IMR-90 (cell line): ENCODE measurements around the gene ZBTB39. TPM values are rescaled to one million over a fixed set of nuclear protein-coding genes. Genes with fewer than 3 reads are reported as not detected.

Experiments used
- ATAC-seq: fragments of 200-7000 bp; cut with Tn5 transposase; 2 replicates; pipeline ENCODE4 v1.9.1; 2020; ENCODE audit warnings: low read depth, mild to moderate bottlenecking, moderate library complexity
- BruUV-seq: library from RNA; stranded (reverse); fragments of 400-500 nt; replicated peaks from 2 replicates; lab custom pipeline; 2021; lab: Mats Ljungman, UMichigan
- CTCF ChIA-PET: fragments of 300-600 bp; formaldehyde crosslinking; extraction: SDS; loops from one replicate; lab custom pipeline; 2021; ENCODE audit warnings: antibody characterized with exemption; lab: Yijun Ruan, JAX
- POLR2A ChIA-PET: fragments of 300-600 bp; sonication (Branson Sonifier 250); formaldehyde crosslinking; loops from one replicate; lab custom pipeline; 2022; ENCODE audit warnings: antibody characterized with exemption; ENCODE audit not compliant: unreplicated experiment; lab: Charles Lee
- DNase-seq: peaks from one replicate; pipeline ENCODE4 v3.0.0; 2013
- H2AFZ ChIP-seq: replicated peaks from 2 replicates; pipeline ENCODE3; 2013; ENCODE audit warnings: low read length, mild to moderate bottlenecking; ENCODE audit not compliant: poor library complexity
- H2AK5ac ChIP-seq: 2 replicates; pipeline ENCODE4 v1.6.1; 2013; ENCODE audit warnings: low read depth, low read length, inconsistent platforms
- H2AK9ac ChIP-seq: replicated peaks from 2 replicates; pipeline ENCODE3; 2013; ENCODE audit warnings: mild to moderate bottlenecking, low read depth, low read length, moderate library complexity; ENCODE audit not compliant: poor library complexity
- H2BK120ac ChIP-seq: 2 replicates; pipeline ENCODE4 v1.6.1; 2013; ENCODE audit warnings: low read depth, low read length, inconsistent platforms
- H2BK15ac ChIP-seq: 3 replicates; pipeline ENCODE4 v1.6.1; 2013; ENCODE audit warnings: low read depth, low read length, inconsistent platforms
- H2BK20ac ChIP-seq: 2 replicates; pipeline ENCODE4 v1.6.1; 2013; ENCODE audit warnings: low read depth, mild to moderate bottlenecking, inconsistent platforms, low read length, moderate library complexity
- H2BK5ac ChIP-seq: 2 replicates; pipeline ENCODE4 v1.6.1; 2013; ENCODE audit warnings: mild to moderate bottlenecking, low read depth, low read length, inconsistent platforms; ENCODE audit not compliant: poor library complexity, severe bottlenecking
- H3K14ac ChIP-seq: replicated peaks from 2 replicates; pipeline ENCODE4 v1.6.1; 2013; ENCODE audit warnings: low read depth, low read length, inconsistent platforms
- H3K18ac ChIP-seq: 2 replicates; pipeline ENCODE4 v1.6.1; 2013; ENCODE audit warnings: low read depth, low read length, control low read depth
- H3K23ac ChIP-seq: 2 replicates; pipeline ENCODE4 v1.6.1; 2013; ENCODE audit warnings: low read depth, low read length, inconsistent platforms
- H3K27ac ChIP-seq: 2 replicates; pipeline ENCODE4 v1.5.1; 2013; ENCODE audit warnings: mild to moderate bottlenecking, control low read depth, low read length; ENCODE audit not compliant: insufficient read depth
- H3K27me3 ChIP-seq: 2 replicates; pipeline ENCODE4 v1.6.1; 2013; ENCODE audit warnings: low read length; ENCODE audit not compliant: control insufficient read depth, insufficient read depth
- H3K36me3 ChIP-seq: 2 replicates; pipeline ENCODE4 v1.6.1; 2013; ENCODE audit warnings: low read length, mixed read lengths; ENCODE audit not compliant: control insufficient read depth, insufficient read depth
- H3K4ac ChIP-seq: 2 replicates; pipeline ENCODE4 v1.6.1; 2013; ENCODE audit warnings: low read depth, low read length, inconsistent platforms
- H3K4me1 ChIP-seq: 2 replicates; pipeline ENCODE4 v1.6.1; 2013; ENCODE audit warnings: low read length, mixed read lengths; ENCODE audit not compliant: control insufficient read depth, insufficient read depth
- H3K4me2 ChIP-seq: 2 replicates; pipeline ENCODE4 v1.6.1; 2013; ENCODE audit warnings: low read depth, mild to moderate bottlenecking, control low read depth, low read length, moderate library complexity
- H3K4me3 ChIP-seq: 2 replicates; pipeline ENCODE4 v1.5.1; 2013; ENCODE audit warnings: low read depth, mild to moderate bottlenecking, control low read depth, low read length, moderate library complexity; ENCODE audit not compliant: insufficient read depth
- H3K56ac ChIP-seq: 2 replicates; pipeline ENCODE4 v1.6.1; 2013; ENCODE audit warnings: low read length, inconsistent platforms; ENCODE audit not compliant: insufficient read depth; ENCODE audit errors: extremely low read depth
- H3K79me1 ChIP-seq, 2 experiments: 2 replicates each; pipeline ENCODE4 v1.6.1; 2013; ENCODE audit warnings: low read length in 2 of 2, inconsistent platforms in 1 of 2, low read depth in 1 of 2
- H3K9ac ChIP-seq: 2 replicates; pipeline ENCODE4 v1.6.1; 2013; ENCODE audit warnings: low read depth, low read length, control low read depth
- H3K9me1 ChIP-seq: 2 replicates; pipeline ENCODE4 v1.6.1; 2013; ENCODE audit warnings: low read length, inconsistent platforms; ENCODE audit not compliant: insufficient read depth
- H3K9me3 ChIP-seq: 2 replicates; pipeline ENCODE4 v1.6.1; 2013; ENCODE audit warnings: low read length; ENCODE audit not compliant: control insufficient read depth, insufficient read depth
- H4K20me1 ChIP-seq: 2 replicates; pipeline ENCODE4 v1.6.1; 2013; ENCODE audit warnings: low read length, inconsistent platforms; ENCODE audit not compliant: insufficient read depth
- H4K5ac ChIP-seq: 2 replicates; pipeline ENCODE4 v1.6.1; 2013; ENCODE audit warnings: mild to moderate bottlenecking, low read depth, low read length, control low read depth
- H4K8ac ChIP-seq, 2 experiments: 2 replicates each; pipeline ENCODE4 v1.6.1; 2013; ENCODE audit warnings: low read depth in 2 of 2, low read length in 2 of 2, control low read depth in 1 of 2, inconsistent platforms in 1 of 2
- H4K91ac ChIP-seq: 2 replicates; pipeline ENCODE4 v1.6.1; 2013; ENCODE audit warnings: low read depth, low read length, inconsistent platforms; ENCODE audit not compliant: insufficient read depth
- BHLHE40 ChIP-seq: fragments of 150-350 bp; IDR thresholded peaks from 2 replicates; pipeline ENCODE4 v1.6.1; 2016; ENCODE audit warnings: mild to moderate bottlenecking, low read depth, low read length
- CEBPB ChIP-seq: IDR thresholded peaks from 2 replicates; pipeline ENCODE4 v1.6.1; 2012; ENCODE audit warnings: low read depth, low read length, improper control_type of control experiment
- FOS ChIP-seq: fragments of 150-350 bp; IDR thresholded peaks from 2 replicates; pipeline ENCODE4 v1.6.1; 2016; ENCODE audit warnings: low read depth, low read length
- MXI1 ChIP-seq: IDR thresholded peaks from 2 replicates; pipeline ENCODE4 v1.6.1; 2012; ENCODE audit warnings: low read depth, mild to moderate bottlenecking, low read length, moderate library complexity, borderline replicate concordance
- POLR2A ChIP-seq: IDR thresholded peaks from 2 replicates; pipeline ENCODE4 v1.6.1; 2012; ENCODE audit warnings: mild to moderate bottlenecking, low read depth, low read length
- RAD21 ChIP-seq: IDR thresholded peaks from 2 replicates; pipeline ENCODE4 v1.6.1; 2012; ENCODE audit warnings: low read length, improper control_type of control experiment
- RFX5 ChIP-seq: IDR thresholded peaks from 2 replicates; pipeline ENCODE4 v1.8.0; 2012; ENCODE audit warnings: low read depth, mild to moderate bottlenecking, low read length, moderate library complexity
- SMC3 ChIP-seq: fragments of 150-350 bp; IDR thresholded peaks from 2 replicates; pipeline ENCODE4 v1.6.1; 2016; ENCODE audit warnings: low read depth, mild to moderate bottlenecking, antibody characterized with exemption, low read length, moderate library complexity
- WGBS, 2 experiments: methylation state at CpG; one replicate each; pipeline versions ENCODE4 v1.1.5 to v1.1.7; 2013; ENCODE audit warnings: missing lambda C conversion rate in 2 of 2; ENCODE audit not compliant: insufficient read length in 1 of 2; ENCODE audit errors: extremely low coverage in 2 of 2; 5-methylcytosine and 5-hydroxymethylcytosine counted together
- dilution Hi-C: fragments of 300-500 bp; cut with HindIII; formaldehyde crosslinking; loops from one replicate; pipeline ENCODE4 v1.14.3; 2018; ENCODE audit warnings: low sequenced_read_pairs; ENCODE audit not compliant: unreplicated experiment
- in situ Hi-C: fragments of 300-500 bp; cut with MboI; formaldehyde crosslinking; loops from 3 replicates; pipeline ENCODE4 v1.14.3; 2019; ENCODE audit warnings: low sequenced_read_pairs, inconsistent platforms, mixed read lengths
- intact Hi-C: fragments of 100-400 bp; cut with micrococcal nuclease; formaldehyde crosslinking; loops from 2 replicates; pipeline ENCODE4 v1.10.0; 2022
- polyA plus RNA-seq, 3 experiments: library from polyadenylated mRNA; depleted of rRNA; stranded (reverse); fragments of >200 nt; gene quantifications; 2 replicates each; pipeline ENCODE4 v1.2.3, GENCODE V29; 2012; ENCODE audit warnings: low replicate concordance in 1 of 3
- total RNA-seq: library from RNA; depleted of rRNA; stranded (reverse); fragments of >200 nt; gene quantifications from 2 replicates; pipeline ENCODE4 v1.2.3, GENCODE V29; 2012
- TF ChIP-seq, protein P1 (sequence below): fragments of 150-350 bp; IDR thresholded peaks from 2 replicates; pipeline ENCODE4 v1.6.1; 2017; ENCODE audit warnings: mild to moderate bottlenecking, antibody characterized with exemption, low read length, low read depth

The ZBTB39 gene
- total and polyA plus RNA-seq, 2 of the 4 experiments (the other 2 are of a cell fraction): 4.0 to 5.2 TPM

DNA sequence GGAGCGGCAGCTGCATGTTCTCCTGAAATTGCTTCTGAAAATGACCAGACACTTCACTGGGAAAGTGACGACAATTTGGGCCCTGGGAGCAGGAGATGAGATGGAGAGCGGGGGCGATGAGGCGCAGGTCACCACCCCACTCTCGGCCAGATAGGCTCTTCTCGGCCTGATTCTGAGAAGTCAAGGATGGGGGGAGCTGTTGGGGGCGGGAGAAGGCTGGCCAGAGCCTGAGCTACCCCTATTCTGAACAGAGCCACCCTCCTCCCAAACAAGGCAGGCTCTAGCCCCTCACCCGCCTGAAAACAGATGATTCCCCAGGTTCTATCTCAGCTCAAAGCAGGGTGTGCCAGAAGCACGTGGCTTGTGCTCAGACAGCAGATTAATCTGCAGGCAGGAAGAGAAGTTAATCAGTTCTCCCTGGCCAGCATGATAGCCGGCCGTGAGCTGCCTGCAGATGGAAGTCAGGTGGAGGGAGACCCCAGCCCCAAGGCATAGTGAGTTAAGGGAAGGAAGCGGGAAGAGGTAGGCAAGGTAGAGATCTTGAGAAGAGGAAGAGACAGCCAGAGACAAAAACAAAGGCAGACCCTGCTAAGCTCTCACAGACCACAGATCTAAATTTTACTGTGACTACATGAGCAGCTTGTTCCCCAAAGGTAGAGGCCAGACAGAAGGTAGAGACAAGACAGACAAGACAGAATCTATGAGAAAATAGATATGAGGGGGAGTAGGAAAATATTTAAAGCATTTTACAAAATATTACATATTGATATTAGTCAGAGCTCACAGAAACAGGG lies 20.9 kb upstream of the ZBTB39 start:
- no peaks in the 10 kb centered on the region for H3K9me1 ChIP-seq
- no peaks in the 10 kb centered on the region for H3K36me3 ChIP-seq
- H3K27ac ChIP-seq: no peak overlapping the region
- no peak for DNase-seq
- dilution Hi-C loops: no loop called here
- no peak overlapping the region for H2BK20ac ChIP-seq
- no peak overlapping the region for H2BK5ac ChIP-seq
- H2AK5ac ChIP-seq: no peak overlapping the region
- CTCF ChIA-PET: no interaction called here
- no peak; the same call in 1 of the 2 replicates for ATAC-seq
- in situ Hi-C loops: no loop called here
- no peaks in the 10 kb centered on the region for H4K20me1 ChIP-seq
- H2BK15ac ChIP-seq: no peak overlapping the region
- WGBS, 2 experiments: 0% methylated on average over 2 of the region's 13 CpGs; no CpG with 5 or more reads in 1 of the 2 experiments
- H3K4ac ChIP-seq: no peak overlapping the region
- H4K8ac ChIP-seq: no peak overlapping the region
- H3K4me3 ChIP-seq: no peak overlapping the region
- H3K14ac ChIP-seq: no peak overlapping the region
- H3K23ac ChIP-seq: no peak overlapping the region
- H2BK120ac ChIP-seq: no peak overlapping the region
- no peak overlapping the region for H3K56ac ChIP-seq
- no peak overlapping the region for H4K5ac ChIP-seq
- TF ChIP-seq CEBPB: no peak
- no peak for TF ChIP-seq POLR2A
- TF ChIP-seq SMC3: no peak
- TF ChIP-seq BHLHE40: no peak
- no peak for TF ChIP-seq FOS
- TF ChIP-seq, protein P1, sequence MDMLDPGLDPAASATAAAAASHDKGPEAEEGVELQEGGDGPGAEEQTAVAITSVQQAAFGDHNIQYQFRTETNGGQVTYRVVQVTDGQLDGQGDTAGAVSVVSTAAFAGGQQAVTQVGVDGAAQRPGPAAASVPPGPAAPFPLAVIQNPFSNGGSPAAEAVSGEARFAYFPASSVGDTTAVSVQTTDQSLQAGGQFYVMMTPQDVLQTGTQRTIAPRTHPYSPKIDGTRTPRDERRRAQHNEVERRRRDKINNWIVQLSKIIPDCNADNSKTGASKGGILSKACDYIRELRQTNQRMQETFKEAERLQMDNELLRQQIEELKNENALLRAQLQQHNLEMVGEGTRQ: no peak
- TF ChIP-seq RAD21: no peak
- no peak for TF ChIP-seq RFX5
- no peak for TF ChIP-seq MXI1
- peak overlapping the region; percentile 34 for H2AFZ ChIP-seq
- H2AK9ac ChIP-seq: no peak overlapping the region
- H3K79me1 ChIP-seq: no peaks in the 10 kb centered on the region
- POLR2A ChIA-PET: no interaction called here
- H3K18ac ChIP-seq: no peak overlapping the region
- no peak overlapping the region for H3K9ac ChIP-seq
- H3K4me2 ChIP-seq: no peak overlapping the region
- no peak overlapping the region for H4K91ac ChIP-seq
- H3K9me3 ChIP-seq: no peaks in the 10 kb centered on the region
- H3K4me1 ChIP-seq: peaks cover under 1% of the 10 kb centered on the region; the same call in 1 of the 2 replicates
- no TSS peak for BruUV-seq
- H3K27me3 ChIP-seq: peaks cover 61% of the 10 kb centered on the region
- intact Hi-C loops: no loop called here
